H9 (cell line): ENCODE results near the gene SNAPC5. TPM values are rescaled to one million over a fixed set of nuclear protein-coding genes. Genes with fewer than 3 reads are reported as not detected.

Experiments used
- DNase-seq: peaks from one replicate; pipeline ENCODE4 v3.0.0-alpha.2; 2017
- H2AFZ ChIP-seq: one replicate; pipeline ENCODE4 v1.6.1; 2013; ENCODE audit warnings: mild to moderate bottlenecking, low read length, control low read depth, moderate library complexity
- H2AK5ac ChIP-seq: 2 replicates; pipeline ENCODE4 v1.6.1; 2013; ENCODE audit warnings: low read length, control low read depth, mixed read lengths; ENCODE audit not compliant: insufficient read length
- H2BK120ac ChIP-seq: one replicate; pipeline ENCODE4 v1.6.1; 2013; ENCODE audit warnings: low read depth, mild to moderate bottlenecking, low read length, control low read depth, inconsistent platforms; ENCODE audit not compliant: poor library complexity, severe bottlenecking
- H2BK12ac ChIP-seq: 2 replicates; pipeline ENCODE4 v1.6.1; 2013; ENCODE audit warnings: low read length, control low read depth, mixed read lengths, low read depth; ENCODE audit not compliant: insufficient read length
- H2BK15ac ChIP-seq: 2 replicates; pipeline ENCODE4 v1.6.1; 2013; ENCODE audit warnings: low read depth, low read length, control low read depth
- H2BK20ac ChIP-seq: one replicate; pipeline ENCODE4 v1.6.1; 2013; ENCODE audit warnings: low read depth, mild to moderate bottlenecking, low read length, control low read depth, inconsistent platforms; ENCODE audit not compliant: poor library complexity, severe bottlenecking
- H2BK5ac ChIP-seq: 2 replicates; pipeline ENCODE4 v1.6.1; 2013; ENCODE audit warnings: low read length, control low read depth, mixed read lengths; ENCODE audit not compliant: insufficient read length
- H3K14ac ChIP-seq: 2 replicates; pipeline ENCODE4 v1.6.1; 2013; ENCODE audit warnings: low read length, control low read depth; ENCODE audit not compliant: insufficient read depth
- H3K18ac ChIP-seq: 2 replicates; pipeline ENCODE4 v1.6.1; 2013; ENCODE audit warnings: low read depth, mild to moderate bottlenecking, mixed read lengths, low read length, control low read depth; ENCODE audit not compliant: insufficient read length
- H3K23ac ChIP-seq: 2 replicates; pipeline ENCODE4 v1.6.1; 2013; ENCODE audit warnings: low read length, control low read depth, mixed read lengths, low read depth; ENCODE audit not compliant: insufficient read length
- H3K23me2 ChIP-seq: 2 replicates; pipeline ENCODE4 v1.6.1; 2013; ENCODE audit warnings: low read depth, mild to moderate bottlenecking, mixed read lengths, low read length, control low read depth; ENCODE audit not compliant: insufficient read length, poor library complexity, severe bottlenecking
- H3K27ac ChIP-seq: 2 replicates; pipeline ENCODE4 v1.5.1; 2013; ENCODE audit warnings: low read length, control low read depth, mixed read lengths, low read depth; ENCODE audit not compliant: insufficient read length
- H3K27me3 ChIP-seq: 2 replicates; pipeline ENCODE4 v1.6.1; 2013; ENCODE audit warnings: low read length, control low read depth, inconsistent platforms; ENCODE audit not compliant: insufficient read depth
- H3K4ac ChIP-seq: 2 replicates; pipeline ENCODE4 v1.6.1; 2013; ENCODE audit warnings: low read depth, mild to moderate bottlenecking, control low read depth, inconsistent platforms, low read length, moderate library complexity
- H3K4me1 ChIP-seq: 2 replicates; pipeline ENCODE4 v1.6.1; 2013; ENCODE audit warnings: low read length, control low read depth, inconsistent platforms; ENCODE audit not compliant: insufficient read depth
- H3K4me2 ChIP-seq: 2 replicates; pipeline ENCODE4 v1.6.1; 2013; ENCODE audit warnings: low read length, control low read depth, mixed read lengths; ENCODE audit not compliant: insufficient read length, insufficient read depth
- H3K56ac ChIP-seq: 2 replicates; pipeline ENCODE4 v1.6.1; 2013; ENCODE audit warnings: low read depth, mild to moderate bottlenecking, mixed read lengths, low read length, control low read depth; ENCODE audit not compliant: insufficient read length
- H3K79me1 ChIP-seq: 2 replicates; pipeline ENCODE4 v1.6.1; 2013; ENCODE audit warnings: low read depth, mild to moderate bottlenecking, moderate library complexity, low read length, control low read depth, inconsistent platforms; ENCODE audit not compliant: insufficient read depth, poor library complexity, severe bottlenecking
- H3K79me2 ChIP-seq: 2 replicates; pipeline ENCODE4 v1.6.1; 2013; ENCODE audit warnings: low read length, control low read depth, inconsistent platforms; ENCODE audit not compliant: insufficient read depth
- H3K9ac ChIP-seq: 2 replicates; pipeline ENCODE4 v1.6.1; 2013; ENCODE audit warnings: low read length, control low read depth, mixed read lengths; ENCODE audit not compliant: insufficient read length; ENCODE audit errors: extremely low read depth
- H3K9me3 ChIP-seq: one replicate; pipeline ENCODE4 v1.6.1; 2013; ENCODE audit warnings: low read depth, low read length, inconsistent platforms; ENCODE audit not compliant: control insufficient read depth
- H3T11ph ChIP-seq: one replicate; pipeline ENCODE4 v1.6.1; 2013; ENCODE audit warnings: mild to moderate bottlenecking, low read length, control low read depth, inconsistent platforms
- H4K20me1 ChIP-seq: one replicate; pipeline ENCODE4 v1.6.1; 2013; ENCODE audit not compliant: control insufficient read depth, insufficient read length, insufficient read depth
- H4K5ac ChIP-seq: 2 replicates; pipeline ENCODE4 v1.6.1; 2013; ENCODE audit warnings: low read depth, mild to moderate bottlenecking, mixed read lengths, low read length, control low read depth; ENCODE audit not compliant: insufficient read length
- H4K8ac ChIP-seq: replicated peaks from 2 replicates; pipeline ENCODE4 v1.6.1; 2013; ENCODE audit warnings: low read length, control low read depth, mixed read lengths, low read depth; ENCODE audit not compliant: insufficient read length
- H4K91ac ChIP-seq: 2 replicates; pipeline ENCODE4 v1.6.1; 2013; ENCODE audit warnings: low read depth, mild to moderate bottlenecking, moderate library complexity, mixed read lengths, low read length, control low read depth; ENCODE audit not compliant: insufficient read length
- H3K27ac Mint-ChIP-seq, 3 experiments: 2 replicates in 2 of 3; 3 replicates in 1 of 3; pipeline ENCODE4 v1.8.0; 2020 to 2021; ENCODE audit warnings: mixed read lengths in 3 of 3, mild to moderate bottlenecking in 1 of 3, moderate library complexity in 1 of 3
- H3K27me3 Mint-ChIP-seq: 2 replicates; pipeline ENCODE4 v1.8.0; 2021; ENCODE audit warnings: low read depth, mild to moderate bottlenecking, moderate library complexity, mixed read lengths
- H3K36me3 Mint-ChIP-seq, 3 experiments: 2 replicates in 2 of 3; 3 replicates in 1 of 3; pipeline ENCODE4 v1.8.0; 2020 to 2021; ENCODE audit warnings: low read depth in 3 of 3, mixed read lengths in 3 of 3; ENCODE audit not compliant: insufficient read depth in 1 of 3
- H3K4me1 Mint-ChIP-seq, 2 experiments: 2 replicates each; pipeline ENCODE4 v1.8.0; 2020; ENCODE audit warnings: mixed read lengths in 2 of 2
- H3K4me3 Mint-ChIP-seq, 2 experiments: 2 replicates in 1 of 2; 3 replicates in 1 of 2; pipeline ENCODE4 v1.8.0; 2020 to 2021; ENCODE audit warnings: mild to moderate bottlenecking in 2 of 2, mixed read lengths in 2 of 2, moderate library complexity in 1 of 2
- H3K9me3 Mint-ChIP-seq, 2 experiments: 2 replicates in 1 of 2; 3 replicates in 1 of 2; pipeline ENCODE4 v1.8.0; 2020; ENCODE audit warnings: mild to moderate bottlenecking in 2 of 2, mixed read lengths in 2 of 2, moderate library complexity in 1 of 2
- WGBS: extraction: QIAGEN DNeasy Blood & Tissue Kit; methylation state at CpG from one replicate; pipeline ENCODE4 v1.1.7; 2013; ENCODE audit warnings: missing lambda C conversion rate, low lambda C conversion rate, mixed read lengths; ENCODE audit not compliant: insufficient read length; ENCODE audit errors: extremely low coverage; 5-methylcytosine and 5-hydroxymethylcytosine counted together
- total RNA-seq: library from RNA; stranded (reverse); gene quantifications from 2 replicates; pipeline ENCODE4 v1.2.1, GENCODE V29; 2021
- TF ChIP-seq, protein P1 (sequence below): fragments of 200-600 bp; sonication (generic); conservative IDR thresholded peaks from 3 replicates; pipeline ENCODE4 v1.8.0; 2021; ENCODE audit warnings: antibody characterized with exemption, mild to moderate bottlenecking

The SNAPC5 gene
- total RNA-seq, 1 experiment from 2014 or later, result 28.9 TPM

DNA sequence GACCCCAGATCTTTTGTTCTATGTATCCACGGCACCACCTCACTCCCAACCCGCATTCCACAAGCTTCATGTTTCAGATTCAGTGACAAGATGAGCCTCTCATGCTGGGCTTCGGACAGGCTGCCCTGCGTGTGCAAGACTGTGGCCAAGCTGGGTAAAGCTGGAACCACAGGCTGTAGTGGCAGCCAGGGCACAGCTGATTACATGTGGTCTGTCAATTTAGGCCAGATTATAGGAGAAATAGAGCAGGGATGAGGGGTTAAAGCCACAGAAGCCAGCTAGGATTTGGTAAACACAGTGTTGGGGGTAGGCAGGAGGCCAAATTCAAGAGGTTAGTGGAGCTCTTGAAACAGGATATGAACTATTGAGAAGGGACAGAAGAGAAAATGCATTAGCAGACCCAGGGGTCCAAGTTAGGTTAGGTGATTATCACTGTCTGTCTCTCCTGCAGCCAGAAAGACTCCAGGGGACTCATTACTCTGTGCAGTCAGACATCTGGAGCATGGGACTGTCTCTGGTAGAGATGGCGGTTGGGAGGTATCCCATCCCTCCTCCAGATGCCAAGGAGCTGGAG lies 12.9 kb downstream of the SNAPC5 start:
- Histone ChIP-seq H2BK12ac (no peak overlapping the region), H3K9ac (no peak overlapping the region), H4K91ac (no peak overlapping the region), H2BK5ac (no peak overlapping the region), H2AFZ (no peak overlapping the region), H3K79me2 (no peaks in the 10 kb centered on the region), H2BK20ac (no peak overlapping the region), H3K18ac (no peak overlapping the region), H3K27ac (no peak overlapping the region), H3K9me3 (no peaks in the 10 kb centered on the region), H3K4me2 (no peak overlapping the region), H4K5ac (no peak overlapping the region), H2BK120ac (no peak overlapping the region), H3K23ac (no peak overlapping the region), H2BK15ac (no peak overlapping the region), H4K8ac (no peak overlapping the region), H2AK5ac (no peak overlapping the region), H3T11ph (no peak overlapping the region), H3K79me1 (no peaks in the 10 kb centered on the region), H3K4ac (no peak overlapping the region), H3K27me3 (no peaks in the 10 kb centered on the region), H3K4me1 (no peaks in the 10 kb centered on the region), H4K20me1 (no peaks in the 10 kb centered on the region), H3K56ac (no peak overlapping the region), H3K14ac (no peak overlapping the region), H3K23me2 (no peaks in the 10 kb centered on the region)
- Mint-ChIP-seq H3K27ac (peak overlapping the region; percentile 50 to 93 (median 80); a peak in 5 of 7 replicates), H3K4me3 (no peak overlapping the region), H3K4me1 (peaks cover under 1 to 4% of the 10 kb centered on the region in 2 experiments; a peak in 3 of 4 replicates), H3K27me3 (no peaks in the 10 kb centered on the region), H3K9me3 (no peaks in the 10 kb centered on the region), H3K36me3 (peaks cover 42 to 68% (median 58%) of the 10 kb centered on the region in 3 experiments)
- WGBS, result no CpG with 5 or more reads among the region's 5 CpGs
- TF ChIP-seq, protein P1, sequence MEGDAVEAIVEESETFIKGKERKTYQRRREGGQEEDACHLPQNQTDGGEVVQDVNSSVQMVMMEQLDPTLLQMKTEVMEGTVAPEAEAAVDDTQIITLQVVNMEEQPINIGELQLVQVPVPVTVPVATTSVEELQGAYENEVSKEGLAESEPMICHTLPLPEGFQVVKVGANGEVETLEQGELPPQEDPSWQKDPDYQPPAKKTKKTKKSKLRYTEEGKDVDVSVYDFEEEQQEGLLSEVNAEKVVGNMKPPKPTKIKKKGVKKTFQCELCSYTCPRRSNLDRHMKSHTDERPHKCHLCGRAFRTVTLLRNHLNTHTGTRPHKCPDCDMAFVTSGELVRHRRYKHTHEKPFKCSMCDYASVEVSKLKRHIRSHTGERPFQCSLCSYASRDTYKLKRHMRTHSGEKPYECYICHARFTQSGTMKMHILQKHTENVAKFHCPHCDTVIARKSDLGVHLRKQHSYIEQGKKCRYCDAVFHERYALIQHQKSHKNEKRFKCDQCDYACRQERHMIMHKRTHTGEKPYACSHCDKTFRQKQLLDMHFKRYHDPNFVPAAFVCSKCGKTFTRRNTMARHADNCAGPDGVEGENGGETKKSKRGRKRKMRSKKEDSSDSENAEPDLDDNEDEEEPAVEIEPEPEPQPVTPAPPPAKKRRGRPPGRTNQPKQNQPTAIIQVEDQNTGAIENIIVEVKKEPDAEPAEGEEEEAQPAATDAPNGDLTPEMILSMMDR, result no peak
- no peak for DNase-seq
